Progenitor cell of endocrine pancreas (in vitro differentiated cells): Measurements from ENCODE around the gene THBD. TPM values are rescaled to one million over a fixed set of nuclear protein-coding genes. Genes with fewer than 3 reads are reported as not detected.
"Not testable (repeated sequence)": the region's sequence is repeated elsewhere in the genome, so short reads cannot be mapped to it uniquely, and the experiment has no call there.

Source experiments
- DNase-seq: peaks from one replicate; pipeline ENCODE4 v3.0.0; 2021; ENCODE audit warnings: low spot score; ENCODE audit not compliant: unreplicated experiment
- H3K27ac Mint-ChIP-seq: 2 replicates; pipeline ENCODE4 v1.8.0; 2021; ENCODE audit warnings: mild to moderate bottlenecking, moderate library complexity, mixed read lengths
- H3K27me3 Mint-ChIP-seq: 2 replicates; pipeline ENCODE4 v1.8.0; 2021; ENCODE audit warnings: mixed read lengths
- H3K36me3 Mint-ChIP-seq: 2 replicates; pipeline ENCODE4 v1.8.0; 2022; ENCODE audit warnings: mixed read lengths; ENCODE audit not compliant: insufficient read depth
- H3K4me1 Mint-ChIP-seq: 2 replicates; pipeline ENCODE4 v1.8.0; 2021; ENCODE audit warnings: low read depth, mixed read lengths
- H3K4me3 Mint-ChIP-seq: 2 replicates; pipeline ENCODE4 v1.8.0; 2021; ENCODE audit warnings: low read depth, mild to moderate bottlenecking, moderate library complexity, mixed read lengths
- H3K9me3 Mint-ChIP-seq: 2 replicates; pipeline ENCODE4 v1.8.0; 2021; ENCODE audit warnings: low read depth, mixed read lengths
- CTCF ChIP-seq: fragments of 200-600 bp; sonication (generic); IDR thresholded peaks from one replicate; pipeline ENCODE4 v1.5.0; 2021; ENCODE audit warnings: antibody characterized with exemption, mild to moderate bottlenecking; ENCODE audit not compliant: unreplicated experiment
- total RNA-seq: library from RNA; stranded (reverse); gene quantifications from 2 replicates; pipeline ENCODE4 v1.2.1, GENCODE V29; 2021

THBD gene
- total RNA-seq, 1 donor from 2014 or later: 0.19 TPM

GRCh38 chr20:23029324-23029723 lies 20.1 kb downstream of the THBD start:
- Mint-ChIP-seq H3K36me3 (no peaks in the 10 kb centered on the region), H3K4me1 (peaks cover 12% of the 10 kb centered on the region), H3K27ac (no peak overlapping the region), H3K9me3 (no peaks in the 10 kb centered on the region), H3K27me3 (peaks cover 43% of the 10 kb centered on the region), H3K4me3 (no peak overlapping the region)
- no peak for DNase-seq
- TF ChIP-seq CTCF: no peak

- Mint-ChIP-seq H3K27ac (no peak overlapping the region), H3K9me3 (no peaks in the 10 kb centered on the region), H3K27me3 (peaks cover 34% of the 10 kb centered on the region), H3K4me1 (peaks cover 19% of the 10 kb centered on the region), H3K4me3 (no peak overlapping the region), H3K36me3 (no peaks in the 10 kb centered on the region)
- no peak for DNase-seq
- TF ChIP-seq CTCF: no peak
Observed at GRCh38 chr20:23028392-23028791, 21.1 kb downstream of the THBD start.

GRCh38 chr20:23027721-23028120 lies 21.8 kb downstream of the THBD start:
- Mint-ChIP-seq H3K27ac (no peak overlapping the region), H3K27me3 (peaks cover 27% of the 10 kb centered on the region), H3K4me1 (peaks cover 24% of the 10 kb centered on the region), H3K4me3 (no peak overlapping the region), H3K9me3 (no peaks in the 10 kb centered on the region), H3K36me3 (no peaks in the 10 kb centered on the region)
- TF ChIP-seq CTCF: no peak
- no peak for DNase-seq

GRCh38 chr20:23025503-23025902 lies 24.0 kb downstream of the THBD start:
- not testable (repeated sequence) for H3K4me3 Mint-ChIP-seq, H3K9me3 Mint-ChIP-seq, H3K36me3 Mint-ChIP-seq, DNase-seq
- Mint-ChIP-seq H3K4me1 (peaks cover 26% of the 10 kb centered on the region), H3K27ac (peak overlapping the region; percentile 63), H3K27me3 (peaks cover 14% of the 10 kb centered on the region)

GRCh38 chr20:23024701-23025100 lies 24.8 kb downstream of the THBD start:
- no peak for TF ChIP-seq CTCF
- peak overlapping the region; percentile 94 for H3K27ac Mint-ChIP-seq
- DNase-seq: no peak
- no peak overlapping the region for H3K4me3 Mint-ChIP-seq
- no peaks in the 10 kb centered on the region for H3K36me3 Mint-ChIP-seq
- peaks cover 24% of the 10 kb centered on the region for H3K4me1 Mint-ChIP-seq
- no peaks in the 10 kb centered on the region for H3K9me3 Mint-ChIP-seq
- H3K27me3 Mint-ChIP-seq: peaks cover 13% of the 10 kb centered on the region

GRCh38 chr20:23023621-23024177 lies 25.8 kb downstream of the THBD start:
- H3K27ac Mint-ChIP-seq: no peak overlapping the region
- peaks cover 24% of the 10 kb centered on the region for H3K4me1 Mint-ChIP-seq
- H3K27me3 Mint-ChIP-seq: peaks cover 10% of the 10 kb centered on the region
- TF ChIP-seq CTCF: no peak
- no peaks in the 10 kb centered on the region for H3K36me3 Mint-ChIP-seq
- no peak overlapping the region for H3K4me3 Mint-ChIP-seq
- H3K9me3 Mint-ChIP-seq: no peaks in the 10 kb centered on the region
- no peak for DNase-seq
